ENCODE measurements around the gene ZSCAN10.

DNA sequence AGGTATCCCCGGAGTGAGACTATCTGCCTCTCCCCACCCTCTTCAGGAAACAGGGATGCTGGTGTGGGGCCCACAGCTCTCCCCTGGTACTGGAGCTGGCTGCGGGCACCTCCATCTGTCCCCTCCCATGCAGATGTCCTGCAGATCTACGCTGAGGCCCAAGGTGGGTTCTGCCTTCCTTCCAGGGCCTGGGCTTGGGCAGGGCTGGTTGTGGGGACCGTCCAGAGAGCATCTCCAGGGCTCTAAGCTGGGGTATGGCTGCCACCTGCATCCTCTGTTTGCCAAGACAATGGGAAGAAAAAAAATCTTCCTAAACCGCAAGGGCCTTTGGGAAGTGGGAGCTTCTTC is 48.6 kb upstream of the ZSCAN10 start:
- TF ChIP-seq, protein P1, sequence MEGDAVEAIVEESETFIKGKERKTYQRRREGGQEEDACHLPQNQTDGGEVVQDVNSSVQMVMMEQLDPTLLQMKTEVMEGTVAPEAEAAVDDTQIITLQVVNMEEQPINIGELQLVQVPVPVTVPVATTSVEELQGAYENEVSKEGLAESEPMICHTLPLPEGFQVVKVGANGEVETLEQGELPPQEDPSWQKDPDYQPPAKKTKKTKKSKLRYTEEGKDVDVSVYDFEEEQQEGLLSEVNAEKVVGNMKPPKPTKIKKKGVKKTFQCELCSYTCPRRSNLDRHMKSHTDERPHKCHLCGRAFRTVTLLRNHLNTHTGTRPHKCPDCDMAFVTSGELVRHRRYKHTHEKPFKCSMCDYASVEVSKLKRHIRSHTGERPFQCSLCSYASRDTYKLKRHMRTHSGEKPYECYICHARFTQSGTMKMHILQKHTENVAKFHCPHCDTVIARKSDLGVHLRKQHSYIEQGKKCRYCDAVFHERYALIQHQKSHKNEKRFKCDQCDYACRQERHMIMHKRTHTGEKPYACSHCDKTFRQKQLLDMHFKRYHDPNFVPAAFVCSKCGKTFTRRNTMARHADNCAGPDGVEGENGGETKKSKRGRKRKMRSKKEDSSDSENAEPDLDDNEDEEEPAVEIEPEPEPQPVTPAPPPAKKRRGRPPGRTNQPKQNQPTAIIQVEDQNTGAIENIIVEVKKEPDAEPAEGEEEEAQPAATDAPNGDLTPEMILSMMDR (conservative IDR thresholded peaks at IDR 0.05; ENCODE audit: low read length) = no peak
- no peak for TF ChIP-seq EZH2phosphoT487 (IDR thresholded peaks at IDR 0.05; ENCODE audit: borderline replicate concordance)

Measured in Loucy (cell line).